Esophagus mucosa (tissue), 1 donor: ENCODE results near the gene LMO1. TPM values are rescaled to one million over a fixed set of nuclear protein-coding genes. Genes with fewer than 3 reads are reported as not detected.
A peak's percentile ranks its signal among the peaks of the same experiment; 100 is the strongest.

Experiments
- ATAC-seq: fragments of 200-7000 bp; cut with Tn5 transposase; one replicate; pipeline ENCODE4 v1.9.1; 2020
- total RNA-seq: library from RNA; stranded (reverse); gene quantifications from one replicate; pipeline ENCODE4 v1.2.4, GENCODE V29; 2023
- donor health status: DM: yes; HTN: yes; CAD: no.

The LMO1 gene
- total RNA-seq, 1 donor from 2014 or later = not detected

GRCh38 chr11:8263109-8263768, 439 bp downstream of the LMO1 start:
- ATAC-seq = no peak

- ATAC-seq = no peak
Measured at GRCh38 chr11:8262552-8263108, 1.0 kb downstream of the LMO1 start.

DNA sequence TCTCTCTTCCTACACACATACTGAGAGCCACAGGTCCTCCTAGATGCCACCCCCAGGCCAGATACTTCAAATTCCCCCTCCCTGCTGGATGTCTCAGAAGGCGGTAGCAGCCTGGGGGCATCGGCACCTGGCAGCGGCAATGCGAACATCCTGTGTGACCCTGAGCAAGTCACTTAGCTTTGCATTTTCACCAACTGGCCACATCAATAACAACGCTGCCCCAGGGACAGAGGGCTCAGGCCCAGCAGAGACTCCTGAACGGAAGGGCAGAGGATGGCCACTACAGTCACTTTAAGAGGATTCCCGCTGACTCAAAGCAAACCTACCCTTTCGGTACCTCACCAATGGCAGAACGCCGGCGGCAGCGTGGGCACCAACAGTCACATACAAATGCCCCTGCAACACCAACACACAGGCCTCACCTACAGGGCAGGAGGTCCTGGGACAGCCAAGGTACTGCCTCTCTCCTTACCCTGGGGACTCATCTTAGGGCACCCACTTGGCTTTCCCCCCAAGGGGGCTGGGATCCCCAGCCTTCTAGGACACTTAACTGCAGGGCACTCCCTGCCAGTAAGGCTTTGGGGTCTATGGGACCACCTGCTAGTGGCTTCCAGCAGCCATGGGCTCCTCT, 1.6 kb downstream of the LMO1 start:
- ATAC-seq = no peak

DNA sequence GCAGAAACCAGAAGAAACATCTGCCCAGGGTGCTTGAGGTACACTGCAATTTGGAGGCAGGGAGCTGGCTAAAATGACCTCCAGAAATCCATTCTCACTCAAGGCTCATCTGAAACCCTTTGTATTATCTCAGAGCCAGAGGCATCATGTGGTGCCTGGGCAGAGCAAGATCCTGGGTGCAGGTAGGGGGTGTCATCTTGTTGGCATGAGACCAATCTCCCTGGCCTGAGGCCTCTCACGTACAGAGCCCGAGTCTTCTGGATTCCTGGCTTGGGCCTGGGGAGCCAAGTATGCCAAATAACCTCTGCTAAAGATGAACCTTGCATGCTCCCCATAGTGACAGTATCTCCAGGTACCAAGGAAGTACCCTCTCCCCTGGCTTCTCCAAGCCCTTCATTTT, 2.4 kb downstream of the LMO1 start:
- no peak for ATAC-seq

GRCh38 chr11:8260202-8260966, 3.3 kb downstream of the LMO1 start:
- ATAC-seq = no peak

GRCh38 chr11:8259306-8259959, 4.2 kb downstream of the LMO1 start:
- no peak for ATAC-seq

DNA sequence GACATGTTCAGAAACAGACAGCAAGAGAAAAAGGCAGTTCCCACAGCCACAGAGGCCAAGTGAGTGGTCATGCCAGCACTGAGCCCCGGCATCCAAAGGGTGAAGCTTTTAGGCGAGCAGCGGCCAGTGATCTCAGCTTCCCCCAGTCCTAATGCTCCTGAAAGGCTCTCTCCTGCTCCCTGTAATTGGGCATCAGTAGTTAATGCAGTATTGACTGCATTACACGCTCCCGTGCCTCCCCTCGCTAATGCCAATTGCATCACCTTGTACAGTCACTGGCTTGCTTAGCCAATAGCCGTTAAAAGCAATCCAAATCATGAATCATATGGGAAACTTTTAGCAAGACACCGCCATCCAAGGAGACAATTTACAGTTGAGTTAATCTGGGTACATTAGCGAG, 4.9 kb downstream of the LMO1 start:
- ATAC-seq = peak; percentile 83

GRCh38 chr11:8258289-8258688, 5.4 kb downstream of the LMO1 start:
- no peak for ATAC-seq

GRCh38 chr11:8257003-8257664, 6.5 kb downstream of the LMO1 start:
- ATAC-seq = no peak

GRCh38 chr11:8256271-8257002, 7.2 kb downstream of the LMO1 start:
- ATAC-seq = no peak

GRCh38 chr11:8253566-8253965, 10.1 kb downstream of the LMO1 start:
- ATAC-seq = no peak

GRCh38 chr11:8252946-8253345, 10.7 kb downstream of the LMO1 start:
- ATAC-seq = no peak

- ATAC-seq = peak; percentile 63
Measured at GRCh38 chr11:8252388-8252787, 11.3 kb downstream of the LMO1 start.

DNA sequence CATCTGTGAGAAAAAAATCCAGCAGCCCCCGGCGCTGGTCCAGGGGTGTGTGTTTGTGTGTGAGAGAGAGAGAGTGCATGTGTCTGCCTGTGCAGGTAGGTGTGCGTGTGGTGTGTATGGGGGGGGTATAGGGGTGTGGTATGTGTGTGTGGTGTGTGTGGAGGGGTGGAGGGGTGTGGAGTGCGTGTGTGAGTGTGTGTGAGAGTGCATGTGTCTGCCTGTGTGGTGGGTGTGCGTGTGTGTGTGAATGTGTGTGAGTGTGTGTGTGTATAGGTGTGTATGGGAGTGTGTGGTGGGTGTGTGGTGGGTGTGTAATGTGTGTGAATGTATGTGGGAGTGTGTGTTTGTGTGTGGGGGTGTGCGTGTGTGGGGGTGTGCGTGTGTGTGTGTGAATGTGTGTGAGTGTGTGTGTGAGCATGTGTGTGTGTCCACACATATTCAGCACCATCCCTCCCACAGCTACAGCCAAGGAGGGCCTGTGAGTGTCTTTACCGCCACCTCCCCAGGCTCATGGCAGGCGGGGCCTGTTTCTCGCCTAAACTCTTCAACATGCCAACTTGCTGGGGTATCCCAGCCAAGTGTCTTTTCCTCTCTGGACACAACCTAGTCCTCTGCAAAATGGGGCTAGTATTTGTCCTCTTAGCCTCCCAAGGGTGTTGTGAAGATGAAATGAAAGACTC, 11.9 kb downstream of the LMO1 start:
- no peak for ATAC-seq

- ATAC-seq = peak; percentile 35
Measured at GRCh38 chr11:8250981-8251615, 12.6 kb downstream of the LMO1 start.

- no peak for ATAC-seq
Measured at GRCh38 chr11:8250434-8250833, 13.2 kb downstream of the LMO1 start.

- ATAC-seq = no peak
Measured at GRCh38 chr11:8249482-8249881, 14.2 kb downstream of the LMO1 start.

- peak; percentile 3 for ATAC-seq
Measured at GRCh38 chr11:8248786-8249185, 14.9 kb downstream of the LMO1 start.

DNA sequence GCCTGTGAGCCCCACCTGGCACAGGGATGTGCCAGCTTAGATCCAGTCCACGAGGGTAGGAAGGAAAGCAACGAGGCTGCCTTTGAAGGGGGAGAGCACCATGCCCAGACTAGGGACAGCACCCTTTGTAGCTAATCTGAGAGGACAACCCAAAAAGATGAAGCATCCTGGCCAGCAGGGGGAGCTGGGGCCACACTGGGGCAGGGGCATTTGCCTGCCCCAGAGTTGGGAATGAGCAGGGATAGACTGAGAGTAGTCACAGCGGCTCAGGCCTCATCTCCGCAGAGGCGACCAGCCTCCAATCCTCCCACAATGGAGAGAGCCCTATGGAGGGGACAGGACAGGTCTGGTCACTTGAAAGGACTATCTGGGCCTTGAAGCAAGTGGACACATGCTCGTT, 16.4 kb downstream of the LMO1 start:
- peak; percentile 27 for ATAC-seq

DNA sequence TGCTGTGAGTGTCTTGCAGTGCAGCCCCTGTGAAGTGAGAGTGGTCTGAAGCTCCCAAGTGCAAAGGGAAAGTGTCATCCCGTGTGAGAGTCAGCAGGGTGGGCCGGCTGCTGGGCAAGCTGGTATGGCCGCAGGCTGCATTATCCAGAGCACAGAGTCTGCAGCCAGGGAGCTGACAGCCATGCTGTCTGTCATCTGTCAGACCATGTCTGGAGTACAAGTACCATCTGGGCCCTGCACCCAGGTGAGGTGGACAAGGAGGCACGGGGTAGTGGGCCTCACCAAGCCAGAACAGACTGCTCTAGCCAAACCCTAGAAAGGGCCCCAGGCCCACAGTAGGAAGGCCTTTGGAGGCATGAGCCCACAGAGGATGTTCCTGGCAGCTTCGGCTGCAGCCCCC, 20.2 kb downstream of the LMO1 start:
- no peak for ATAC-seq
